ENCODE data around the gene TMOD2. TPM values are rescaled to one million over a fixed set of nuclear protein-coding genes. Genes with fewer than 3 reads are reported as not detected.
A peak's percentile ranks its signal among the peaks of the same experiment; 100 is the strongest.

Gene TMOD2
- total and polyA plus RNA-seq, 11 donors, result 1.3 to 10.9 (median 6.1) TPM

GRCh38 chr15:51856714-51857380, 105.5 kb downstream of the TMOD2 start:
- ATAC-seq, result no peak
- TF ChIP-seq POLR2A (IDR thresholded peaks at IDR 0.05) (no peak), CTCF (IDR thresholded peaks at IDR 0.05) (no peak)
- Histone ChIP-seq H3K36me3 (peaks cover 0 to 7% (median 0%) of the 10 kb centered on the region in 9 donors), H3K4me1 (peaks cover 0 to 52% (median 7%) of the 10 kb centered on the region in 12 donors), H3K27me3 (no peaks in the 10 kb centered on the region), H3K4me3 (no peak overlapping the region), H3K9me3 (no peaks in the 10 kb centered on the region), H3K27ac (no peak overlapping the region)
- intact Hi-C loops (cut with DNase I), result no loop called here
- WGBS, 4 donors, result 81 to 90% (median 88%) methylated on average over 5 of the region's 5 CpGs
- no peak for DNase-seq

GRCh38 chr15:51861557-51862359, 110.4 kb downstream of the TMOD2 start:
- Histone ChIP-seq H3K4me3 (no peak overlapping the region), H3K9me3 (no peaks in the 10 kb centered on the region), H3K36me3 (peaks cover 0 to 50% (median 34%) of the 10 kb centered on the region in 9 donors), H3K27me3 (no peaks in the 10 kb centered on the region), H3K4me1 (peaks cover 0 to 32% (median 3%) of the 10 kb centered on the region in 12 donors), H3K27ac (no peak overlapping the region)
- DNase-seq, result no peak
- intact Hi-C loops (cut with DNase I), result no loop called here
- 85 to 95% (median 88%) methylated on average over 10 of the region's 10 CpGs for WGBS, 4 donors
- peak in 1 of 4 donors; percentile 52 for ATAC-seq
- TF ChIP-seq POLR2A (IDR thresholded peaks at IDR 0.05) (no peak), CTCF (IDR thresholded peaks at IDR 0.05) (no peak)

GRCh38 chr15:51863131-51863530, 111.7 kb downstream of the TMOD2 start:
- WGBS, 4 donors, result 75 to 84% (median 78%) methylated on average over 2 of the region's 2 CpGs
- intact Hi-C loops (cut with DNase I), result no loop called here

More at GRCh38 chr15:51863131-51863530, 111.7 kb downstream of the TMOD2 start:
- Histone ChIP-seq H3K4me1 (peaks cover 0 to 22% (median 0%) of the 10 kb centered on the region in 12 donors), H3K36me3 (peaks cover 0 to 60% (median 45%) of the 10 kb centered on the region in 9 donors), H3K4me3 (no peak overlapping the region), H3K27me3 (no peaks in the 10 kb centered on the region), H3K27ac (no peak overlapping the region), H3K9me3 (no peaks in the 10 kb centered on the region)
- DNase-seq (no peak), ATAC-seq (no peak)
- no peak for TF ChIP-seq CTCF (IDR thresholded peaks at IDR 0.05)
- TF ChIP-seq POLR2A (IDR thresholded peaks at IDR 0.05), result no peak

All from heart left ventricle (tissue), 16 donors.